ENCODE measurements around the gene DPM2.

The DPM2 gene

DNA sequence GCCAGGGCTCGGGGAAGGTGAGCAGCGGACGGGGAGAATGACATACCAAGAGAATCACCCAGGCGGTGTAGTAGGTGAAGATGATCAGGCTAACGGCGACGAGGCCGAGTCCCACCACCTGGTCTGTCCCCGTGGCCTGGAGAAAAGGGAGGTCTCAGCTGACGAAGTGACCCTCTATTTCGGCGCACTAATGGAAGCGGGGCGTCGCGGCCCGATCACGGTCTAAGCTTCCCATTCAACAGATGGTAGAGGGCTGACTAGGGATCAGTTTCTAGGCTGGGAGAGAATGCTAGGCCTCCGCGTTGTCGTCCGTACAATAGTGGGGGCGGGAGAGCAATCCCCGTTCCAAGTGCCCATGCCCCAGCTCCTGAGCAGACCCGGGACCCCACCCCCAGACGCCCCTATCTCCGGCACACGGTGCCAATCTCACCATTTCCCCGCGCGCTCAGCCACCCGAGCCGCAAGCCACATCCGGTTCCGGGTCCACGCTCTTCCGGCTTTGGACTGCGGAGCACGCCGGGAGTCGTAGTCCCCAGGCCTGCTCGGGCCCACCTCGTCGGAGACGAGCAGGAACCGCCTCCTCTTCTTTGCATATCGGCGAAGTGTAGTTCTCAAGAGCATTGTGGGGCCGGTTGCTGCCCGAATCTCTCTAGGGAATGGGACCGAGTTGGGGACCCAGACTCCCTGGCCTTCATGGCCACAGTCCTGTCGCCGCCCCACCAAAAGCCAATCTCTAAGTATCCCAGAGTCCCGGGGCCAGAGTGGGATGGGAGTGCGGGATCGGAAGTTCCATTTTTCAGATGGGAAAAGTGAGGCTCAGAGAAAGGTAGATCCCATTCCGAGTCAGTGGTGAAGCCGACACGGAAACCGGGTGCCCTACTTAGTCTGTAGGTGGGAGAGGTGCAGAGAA lies at the start of gene DPM2:
DPM2 (minus strand) TSS at position 467 of the 910 bp plus-strand sequence; CDS start at position 433, 34 bp downstream.
- no peak for TF ChIP-seq EGR1 (IDR thresholded peaks at IDR 0.05)
- TF ChIP-seq TEAD4 (IDR thresholded peaks at IDR 0.05) = 0 out of 2 replicates have a peak, but pooled peaks have one; percentile 18
- TF ChIP-seq MAX (IDR thresholded peaks at IDR 0.05) = peak; percentile 82
- no peak for TF ChIP-seq NFIC (IDR thresholded peaks at IDR 0.05)
- TF ChIP-seq ZBTB7A (IDR thresholded peaks at IDR 0.05; ENCODE audit: low read depth) = peak; percentile 59; the same call in 1 of the 2 replicates
- TF ChIP-seq CEBPB (IDR thresholded peaks at IDR 0.05) = no peak
- peak; percentile 70; the same call in 1 of the 2 replicates for TF ChIP-seq TAF1 (IDR thresholded peaks at IDR 0.05; ENCODE audit: low read depth)
- 0 out of 2 replicates have a peak, but pooled peaks have one; percentile 15 for TF ChIP-seq YY1 (IDR thresholded peaks at IDR 0.05; ENCODE audit: low read depth)
- TF ChIP-seq CREB1 (IDR thresholded peaks at IDR 0.05; ENCODE audit: low read depth) = peak; percentile 60; the same call in 1 of the 2 replicates
- TF ChIP-seq FOXM1 (IDR thresholded peaks at IDR 0.05; ENCODE audit: borderline replicate concordance, low read depth) = no peak
- TF ChIP-seq USF1 (IDR thresholded peaks at IDR 0.05) = no peak
- TF ChIP-seq TCF12 (IDR thresholded peaks at IDR 0.05; ENCODE audit: low read depth) = 0 out of 2 replicates have a peak, but pooled peaks have one; percentile 18
- no peak; the same call in 1 of the 2 replicates for TF ChIP-seq EP300 (IDR thresholded peaks at IDR 0.05; ENCODE audit: borderline replicate concordance)
- no peak for TF ChIP-seq RAD21 (IDR thresholded peaks at IDR 0.05; ENCODE audit: low read depth)
- TF ChIP-seq REST (IDR thresholded peaks at IDR 0.05; ENCODE audit: low read depth) = no peak

- TF ChIP-seq TAF1 (IDR thresholded peaks at IDR 0.05; ENCODE audit: low read depth) = no peak
- TF ChIP-seq REST (IDR thresholded peaks at IDR 0.05; ENCODE audit: low read depth) = no peak
- TF ChIP-seq NFIC (IDR thresholded peaks at IDR 0.05) = peak; percentile 41; the same call in 1 of the 2 replicates
- TF ChIP-seq CREB1 (IDR thresholded peaks at IDR 0.05; ENCODE audit: low read depth) = no peak
Observed at GRCh38 chr9:127987103-127987614, 49.5 kb upstream of the DPM2 start.

GRCh38 chr9:127985011-127985410 lies 47.4 kb upstream of the DPM2 start:
- TF ChIP-seq ZBTB7A (IDR thresholded peaks at IDR 0.05; ENCODE audit: low read depth) (no peak), RAD21 (IDR thresholded peaks at IDR 0.05; ENCODE audit: low read depth) (no peak)

DNA sequence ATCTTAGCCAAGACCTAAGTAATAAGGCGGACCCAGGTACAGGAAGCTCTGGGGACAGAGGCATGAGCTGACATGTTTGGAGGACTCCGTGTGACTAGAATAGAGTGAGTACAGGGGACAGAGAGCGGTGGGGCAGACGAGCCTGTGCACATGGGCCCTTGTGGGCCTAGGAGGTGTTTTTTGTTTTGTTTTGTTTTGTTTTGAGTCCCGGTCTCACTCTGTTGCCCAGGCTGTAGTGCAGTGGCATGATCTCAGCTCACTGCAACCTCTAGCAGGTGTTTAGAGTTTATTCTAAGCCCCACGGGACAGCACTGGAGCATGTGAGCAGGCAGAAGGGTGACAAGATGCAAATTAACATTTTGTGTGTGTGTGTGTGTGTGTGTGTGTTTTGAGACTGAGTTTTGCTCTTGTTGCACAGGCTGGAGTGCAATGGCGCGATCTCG lies 46.2 kb upstream of the DPM2 start:
- TF ChIP-seq TEAD4 (IDR thresholded peaks at IDR 0.05) (no peak), CREB1 (IDR thresholded peaks at IDR 0.05; ENCODE audit: low read depth) (no peak), CEBPB (IDR thresholded peaks at IDR 0.05) (no peak), EP300 (IDR thresholded peaks at IDR 0.05; ENCODE audit: borderline replicate concordance) (no peak), TAF1 (IDR thresholded peaks at IDR 0.05; ENCODE audit: low read depth) (no peak), MAX (IDR thresholded peaks at IDR 0.05) (no peak), TCF12 (IDR thresholded peaks at IDR 0.05; ENCODE audit: low read depth) (no peak), NFIC (IDR thresholded peaks at IDR 0.05) (no peak), EGR1 (IDR thresholded peaks at IDR 0.05) (no peak), YY1 (IDR thresholded peaks at IDR 0.05; ENCODE audit: low read depth) (no peak), USF1 (IDR thresholded peaks at IDR 0.05) (no peak)

DNA sequence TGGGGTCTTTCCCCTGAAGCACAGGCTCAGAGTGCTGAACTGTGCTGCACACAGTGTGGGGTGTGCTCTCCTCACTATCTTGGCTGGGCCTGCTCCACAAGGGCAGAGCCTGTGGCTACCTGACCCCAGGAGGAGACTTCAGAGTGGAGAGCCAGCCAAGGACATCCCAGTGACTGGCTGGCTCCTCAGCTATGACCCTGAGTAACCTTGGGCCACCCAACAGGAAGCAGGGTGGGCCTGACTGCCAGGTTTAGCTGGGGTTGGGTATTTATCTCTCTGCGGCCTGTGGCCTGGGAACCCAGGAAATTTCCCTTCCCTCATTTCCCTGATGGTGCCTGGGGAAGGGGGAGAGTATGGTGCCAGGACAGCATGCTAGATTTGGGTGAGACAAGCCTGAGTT lies 45.3 kb upstream of the DPM2 start:
- TF ChIP-seq NFIC (IDR thresholded peaks at IDR 0.05) (no peak), YY1 (IDR thresholded peaks at IDR 0.05; ENCODE audit: low read depth) (no peak), REST (IDR thresholded peaks at IDR 0.05; ENCODE audit: low read depth) (no peak), EP300 (IDR thresholded peaks at IDR 0.05; ENCODE audit: borderline replicate concordance) (no peak), ZBTB7A (IDR thresholded peaks at IDR 0.05; ENCODE audit: low read depth) (no peak), TCF12 (IDR thresholded peaks at IDR 0.05; ENCODE audit: low read depth) (no peak), CEBPB (IDR thresholded peaks at IDR 0.05) (no peak), EGR1 (IDR thresholded peaks at IDR 0.05) (no peak), FOXM1 (IDR thresholded peaks at IDR 0.05; ENCODE audit: borderline replicate concordance, low read depth) (no peak), USF1 (IDR thresholded peaks at IDR 0.05) (no peak), TAF1 (IDR thresholded peaks at IDR 0.05; ENCODE audit: low read depth) (no peak), MAX (IDR thresholded peaks at IDR 0.05) (no peak), RAD21 (IDR thresholded peaks at IDR 0.05; ENCODE audit: low read depth) (no peak)
